Raji (cell line): ENCODE measurements around the gene SH3TC1.

Experiments
- POLR2A ChIP-seq: IDR thresholded peaks from 2 replicates; pipeline ENCODE4 v1.6.1; 2011; ENCODE audit warnings: low read depth, low read length, control low read depth; ENCODE audit not compliant: insufficient read depth

SH3TC1 gene

DNA sequence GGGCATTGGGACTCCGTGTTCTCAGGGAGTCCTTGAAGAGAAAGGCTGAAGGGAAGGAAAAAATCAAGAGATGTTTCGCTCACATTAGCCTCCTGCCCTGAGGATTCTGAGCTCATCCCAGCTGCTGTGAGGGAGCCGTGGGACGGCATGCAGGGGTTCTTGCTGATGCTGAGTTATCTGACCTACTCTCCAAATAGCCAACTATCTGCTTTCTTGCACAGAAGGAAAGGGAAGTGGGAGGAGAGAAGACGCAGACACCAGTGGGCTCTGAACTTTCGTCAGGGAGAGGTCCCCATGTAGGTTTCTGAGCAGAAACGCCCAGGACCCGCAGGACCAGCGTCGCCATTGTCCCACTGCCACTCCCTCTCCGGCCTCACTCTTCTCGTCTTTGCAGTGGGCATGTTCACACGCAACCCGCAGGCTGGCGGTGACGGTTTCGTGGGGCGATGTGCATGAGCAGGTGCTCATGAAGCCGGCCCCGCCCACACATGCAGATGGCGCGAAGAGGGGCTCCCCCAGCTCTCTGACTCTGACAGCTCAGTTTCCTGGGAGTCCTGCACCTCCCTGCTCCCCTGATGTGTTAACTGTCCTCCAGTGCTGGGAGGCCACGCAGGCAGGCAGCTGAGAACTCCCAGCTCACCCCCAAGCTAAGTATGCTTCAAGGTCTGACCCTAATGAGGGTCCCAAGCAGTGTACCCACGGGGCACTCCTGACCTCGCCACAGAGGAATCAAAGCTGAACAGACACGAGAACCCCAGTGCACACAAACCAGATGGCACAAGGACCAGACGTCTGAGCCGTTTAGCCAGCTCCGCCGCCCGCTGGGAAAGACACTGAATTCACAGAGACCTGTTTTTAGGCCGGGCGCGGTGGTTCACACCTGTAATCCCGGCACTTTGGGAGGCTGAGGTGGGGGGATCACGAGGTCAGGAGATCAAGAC lies 26.8 kb upstream of the SH3TC1 start:
- no peak for TF ChIP-seq POLR2A

GRCh38 chr4:8173492-8174242 lies 25.4 kb upstream of the SH3TC1 start:
- TF ChIP-seq POLR2A = no peak

DNA sequence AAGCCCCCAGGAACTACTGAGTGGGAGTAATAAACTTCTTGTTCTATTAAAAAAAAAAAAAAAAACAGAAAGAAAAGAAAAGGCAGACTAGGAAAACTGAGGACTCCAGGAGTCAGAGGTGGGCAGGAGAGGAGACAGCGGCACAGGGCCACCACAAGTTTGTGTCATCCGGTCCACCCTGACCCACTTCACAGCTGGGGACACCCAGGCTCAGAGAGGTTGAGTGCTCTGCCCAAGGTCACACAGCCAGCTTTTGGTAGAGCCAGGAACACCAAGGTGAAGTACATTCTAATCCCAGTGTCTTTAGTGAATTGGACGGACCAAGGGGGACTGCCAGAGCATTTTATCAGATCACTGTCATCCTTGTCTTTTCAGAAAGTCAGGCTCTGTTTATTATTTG lies 24.1 kb upstream of the SH3TC1 start:
- no peak for TF ChIP-seq POLR2A

- TF ChIP-seq POLR2A = no peak
Measured at GRCh38 chr4:8175686-8176085, 23.4 kb upstream of the SH3TC1 start.

- no peak for TF ChIP-seq POLR2A
Measured at GRCh38 chr4:8176547-8177399, 22.3 kb upstream of the SH3TC1 start.

DNA sequence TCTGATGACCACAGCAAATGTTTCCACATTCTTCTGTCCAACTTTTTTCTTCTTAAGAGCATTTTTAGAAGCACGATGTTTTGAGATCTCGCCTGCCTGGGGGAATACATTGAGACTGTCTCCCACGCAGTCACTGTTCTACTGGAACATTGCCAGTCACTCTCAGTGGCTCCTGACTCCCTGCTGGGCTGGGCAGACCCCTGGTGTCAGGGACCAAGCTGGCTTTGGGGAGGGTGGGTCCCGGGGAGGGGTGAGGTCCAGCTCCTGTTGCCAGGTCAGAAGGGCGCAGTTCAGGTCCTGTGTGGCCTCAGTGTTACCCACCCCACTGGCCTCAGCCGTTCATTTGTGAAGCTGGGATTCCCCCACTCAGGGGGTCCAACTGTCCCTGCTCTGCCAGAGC lies 21.5 kb upstream of the SH3TC1 start:
- no peak for TF ChIP-seq POLR2A

DNA sequence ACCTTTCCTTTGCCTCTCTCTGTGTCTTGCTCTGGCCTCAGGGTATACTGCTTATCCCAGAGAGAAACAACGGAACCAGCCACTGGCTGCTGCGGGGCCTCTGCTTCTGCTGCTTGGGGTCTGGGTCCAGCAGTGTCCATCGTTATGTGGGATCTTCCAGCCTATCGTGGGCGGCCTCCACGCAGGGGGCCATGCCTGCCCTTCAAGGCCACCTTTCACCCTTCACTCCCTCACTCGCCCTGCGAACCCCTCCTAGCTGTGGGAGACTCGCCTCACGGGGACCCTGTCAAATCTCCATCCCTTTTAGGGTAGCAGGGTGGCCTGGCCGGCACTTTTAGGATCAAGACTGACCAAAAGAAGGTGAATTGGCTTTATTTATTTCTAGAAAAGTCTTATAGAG lies 21.1 kb upstream of the SH3TC1 start:
- no peak for TF ChIP-seq POLR2A

GRCh38 chr4:8179074-8179473 lies 20.0 kb upstream of the SH3TC1 start:
- TF ChIP-seq POLR2A = no peak

DNA sequence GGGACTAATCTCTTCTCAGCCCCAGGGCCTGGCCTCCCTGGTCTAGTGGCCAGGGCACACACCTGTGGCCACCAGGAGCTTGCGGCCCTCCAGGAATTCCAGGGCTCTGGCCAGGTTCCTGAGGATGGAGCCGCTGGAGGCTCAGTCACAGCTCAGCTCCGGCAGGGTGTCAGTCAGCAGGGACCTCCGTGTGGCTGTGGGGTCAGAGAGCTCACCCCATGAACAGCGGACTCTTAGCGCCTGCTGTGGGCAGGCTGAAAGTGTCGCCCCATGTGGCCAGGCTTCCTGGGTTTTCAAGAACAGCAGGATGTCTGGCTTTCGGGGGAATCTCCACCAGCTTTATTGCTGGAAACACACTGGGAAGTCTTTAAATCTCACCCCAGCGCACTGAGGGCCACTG lies 19.3 kb upstream of the SH3TC1 start:
- TF ChIP-seq POLR2A = no peak

- no peak for TF ChIP-seq POLR2A
Measured at GRCh38 chr4:8180310-8181093, 18.6 kb upstream of the SH3TC1 start.

DNA sequence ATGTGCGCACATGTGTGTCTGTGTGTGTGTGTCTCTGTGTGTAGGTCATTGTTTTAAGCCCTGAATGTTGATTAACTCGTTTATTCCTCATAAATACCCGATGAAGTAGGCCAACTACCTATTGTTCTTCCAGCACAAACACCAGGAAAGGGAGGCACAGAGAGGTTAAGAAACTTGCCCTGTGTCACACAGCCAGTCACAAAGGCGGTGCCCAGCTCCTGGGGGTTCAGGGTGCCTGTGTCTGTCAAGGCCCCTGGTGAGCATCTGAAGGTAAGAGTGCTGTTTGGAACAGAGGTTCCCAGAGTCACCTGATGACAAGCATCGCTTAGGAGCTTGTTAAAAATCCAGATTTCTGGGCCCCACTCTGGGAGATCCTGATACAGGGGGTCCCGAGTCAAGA lies 18.0 kb upstream of the SH3TC1 start:
- TF ChIP-seq POLR2A = no peak

DNA sequence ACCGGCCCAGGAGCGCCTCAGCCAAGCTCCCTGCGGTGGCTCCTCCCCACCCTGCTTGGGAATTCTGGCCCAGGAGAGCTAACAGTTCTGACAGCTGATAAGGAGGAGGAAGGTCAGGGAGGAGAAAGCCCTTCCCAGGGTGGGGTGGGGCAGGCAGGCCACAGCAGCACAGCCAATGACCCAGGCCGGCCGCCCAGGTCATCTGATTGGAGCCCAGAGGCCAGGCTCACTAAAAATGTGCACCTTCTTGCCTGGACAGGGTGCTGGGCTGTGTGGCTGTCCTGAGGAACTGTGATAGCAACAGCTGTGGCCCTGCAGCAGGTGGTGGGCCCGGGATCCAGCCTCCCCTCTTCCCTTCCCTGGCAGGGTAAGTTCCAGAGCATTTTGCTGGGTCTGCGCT lies 17.2 kb upstream of the SH3TC1 start:
- no peak for TF ChIP-seq POLR2A

DNA sequence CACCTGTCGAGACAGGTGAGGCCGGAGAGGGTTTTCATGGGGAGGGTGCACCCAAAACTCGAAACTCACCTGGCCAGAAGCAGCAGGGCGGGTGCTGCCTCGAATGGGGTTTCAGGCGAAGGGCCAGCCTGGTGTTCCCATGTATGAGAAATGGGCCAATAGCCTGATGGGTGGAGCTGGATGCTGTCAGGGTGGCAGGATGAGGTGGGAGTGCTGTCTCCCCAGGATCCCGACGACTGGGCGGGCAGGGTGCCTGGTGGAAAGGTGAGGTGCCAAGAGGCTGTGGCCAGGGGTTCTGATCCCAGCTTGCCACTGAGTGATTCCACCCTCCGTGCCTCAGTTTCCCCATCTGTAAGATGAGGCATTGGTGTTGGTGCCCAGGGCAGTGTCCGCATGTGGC lies 16.8 kb upstream of the SH3TC1 start:
- no peak for TF ChIP-seq POLR2A
